Measurements from ENCODE around the gene CHRNA1. TPM values are rescaled to one million over a fixed set of nuclear protein-coding genes. Genes with fewer than 3 reads are reported as not detected.

Gene CHRNA1
- total RNA-seq, 4 donors from 2014 or later: not detected

- WGBS, 2 donors (ENCODE audit: low coverage in 1 of 2): 83% methylated on average over 3 of the region's 7 CpGs; no CpG with 5 or more reads in 1 of the 2 donors
- TF ChIP-seq POLR2A (IDR thresholded peaks at IDR 0.05) (no peak), CTCF (IDR thresholded peaks at IDR 0.05) (no peak), EP300 (IDR thresholded peaks at IDR 0.05) (no peak), POLR2AphosphoS5 (IDR thresholded peaks at IDR 0.05) (no peak)
- no peak overlapping the region for H3K4me3 ChIP-seq
- H3K27me3 ChIP-seq: peaks cover 31% of the 10 kb centered on the region
- H3K27ac ChIP-seq: no peak overlapping the region
- H3K36me3 ChIP-seq: no peaks in the 10 kb centered on the region
- H3K9me3 ChIP-seq: no peaks in the 10 kb centered on the region
- no peak for ATAC-seq
- peaks cover 0 to 14% (median 8%) of the 10 kb centered on the region in 3 donors for H3K4me1 ChIP-seq
Measured at GRCh38 chr2:174731546-174731945, 32.7 kb downstream of the CHRNA1 start.

DNA sequence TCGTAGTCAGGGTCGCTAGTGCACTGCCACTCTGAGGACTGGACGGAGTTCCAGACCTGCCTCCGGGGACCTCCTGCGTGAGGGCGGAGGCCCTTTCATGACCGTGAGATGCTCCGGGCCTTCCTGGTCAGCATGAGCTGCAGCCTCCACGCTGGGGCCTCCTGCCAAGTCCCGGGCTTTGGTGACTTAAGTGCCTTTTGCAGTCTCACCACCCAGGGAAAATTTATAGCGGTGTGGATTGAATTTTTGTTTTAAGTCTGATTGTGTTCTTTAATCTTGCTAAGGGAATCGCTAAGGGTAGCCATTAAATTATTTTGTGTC is 33.6 kb downstream of the CHRNA1 start:
- peaks cover 0 to 14% (median 8%) of the 10 kb centered on the region in 3 donors for H3K4me1 ChIP-seq
- 48 to 100% methylated on average over 1 to 4 of the region's 12 CpGs for WGBS, 2 donors (ENCODE audit: low coverage in 1 of 2)
- H3K4me3 ChIP-seq: peak overlapping the region in 1 of 2 donors; percentile 54
- H3K27ac ChIP-seq: no peak overlapping the region
- ATAC-seq: peak; percentile 16
- TF ChIP-seq EP300 (IDR thresholded peaks at IDR 0.05) (no peak), POLR2AphosphoS5 (IDR thresholded peaks at IDR 0.05) (no peak), CTCF (IDR thresholded peaks at IDR 0.05) (no peak), POLR2A (IDR thresholded peaks at IDR 0.05) (no peak)
- H3K36me3 ChIP-seq: no peaks in the 10 kb centered on the region
- no peaks in the 10 kb centered on the region for H3K9me3 ChIP-seq
- peaks cover 40% of the 10 kb centered on the region for H3K27me3 ChIP-seq

GRCh38 chr2:174729797-174730697 is 34.2 kb downstream of the CHRNA1 start:
- Histone ChIP-seq H3K27me3 (peaks cover 42% of the 10 kb centered on the region), H3K4me1 (peaks cover 0 to 14% (median 8%) of the 10 kb centered on the region in 3 donors), H3K9me3 (no peaks in the 10 kb centered on the region), H3K27ac (no peak overlapping the region), H3K36me3 (no peaks in the 10 kb centered on the region), H3K4me3 (peak overlapping the region; percentile 27 to 54)
- TF ChIP-seq EP300 (IDR thresholded peaks at IDR 0.05) (no peak), CTCF (IDR thresholded peaks at IDR 0.05) (no peak), POLR2A (IDR thresholded peaks at IDR 0.05) (no peak), POLR2AphosphoS5 (IDR thresholded peaks at IDR 0.05) (no peak)
- 4 to 18% methylated on average over 12 to 13 of the region's 59 CpGs for WGBS, 2 donors (ENCODE audit: low coverage in 1 of 2)
- peak; percentile 55 for ATAC-seq

GRCh38 chr2:174728096-174728495 is 36.2 kb downstream of the CHRNA1 start:
- H3K4me1 ChIP-seq: peaks cover 0 to 14% (median 8%) of the 10 kb centered on the region in 3 donors

More at GRCh38 chr2:174728096-174728495, 36.2 kb downstream of the CHRNA1 start:
- H3K27me3 ChIP-seq: peaks cover 42% of the 10 kb centered on the region
- H3K36me3 ChIP-seq: no peaks in the 10 kb centered on the region
- WGBS, 2 donors (ENCODE audit: low coverage in 1 of 2): 97% methylated on average over 9 of the region's 9 CpGs; no CpG with 5 or more reads in 1 of the 2 donors
- no peak overlapping the region for H3K4me3 ChIP-seq
- no peak overlapping the region for H3K27ac ChIP-seq
- no peak for ATAC-seq
- no peak for TF ChIP-seq EP300 (IDR thresholded peaks at IDR 0.05)
- no peak for TF ChIP-seq POLR2A (IDR thresholded peaks at IDR 0.05)
- TF ChIP-seq CTCF (IDR thresholded peaks at IDR 0.05): no peak
- TF ChIP-seq POLR2AphosphoS5 (IDR thresholded peaks at IDR 0.05): no peak
- no peaks in the 10 kb centered on the region for H3K9me3 ChIP-seq
